Stimulated activated CD4-positive, alpha-beta T cell treated with anti-CD3 and anti-CD28 coated beads, Interleukin-12 subunit alpha, Interleukin-12 subunit beta, amount 100 ng/mL, for 4 hours (primary cell): ENCODE measurements around the gene IGF2R.
"Not testable (repeated sequence)": the region's sequence is repeated elsewhere in the genome, so short reads cannot be mapped to it uniquely, and the experiment has no call there.

Experiments
- DNase-seq: peaks from one replicate; pipeline ENCODE4 v3.0.0-alpha.2; 2020

IGF2R gene

DNA sequence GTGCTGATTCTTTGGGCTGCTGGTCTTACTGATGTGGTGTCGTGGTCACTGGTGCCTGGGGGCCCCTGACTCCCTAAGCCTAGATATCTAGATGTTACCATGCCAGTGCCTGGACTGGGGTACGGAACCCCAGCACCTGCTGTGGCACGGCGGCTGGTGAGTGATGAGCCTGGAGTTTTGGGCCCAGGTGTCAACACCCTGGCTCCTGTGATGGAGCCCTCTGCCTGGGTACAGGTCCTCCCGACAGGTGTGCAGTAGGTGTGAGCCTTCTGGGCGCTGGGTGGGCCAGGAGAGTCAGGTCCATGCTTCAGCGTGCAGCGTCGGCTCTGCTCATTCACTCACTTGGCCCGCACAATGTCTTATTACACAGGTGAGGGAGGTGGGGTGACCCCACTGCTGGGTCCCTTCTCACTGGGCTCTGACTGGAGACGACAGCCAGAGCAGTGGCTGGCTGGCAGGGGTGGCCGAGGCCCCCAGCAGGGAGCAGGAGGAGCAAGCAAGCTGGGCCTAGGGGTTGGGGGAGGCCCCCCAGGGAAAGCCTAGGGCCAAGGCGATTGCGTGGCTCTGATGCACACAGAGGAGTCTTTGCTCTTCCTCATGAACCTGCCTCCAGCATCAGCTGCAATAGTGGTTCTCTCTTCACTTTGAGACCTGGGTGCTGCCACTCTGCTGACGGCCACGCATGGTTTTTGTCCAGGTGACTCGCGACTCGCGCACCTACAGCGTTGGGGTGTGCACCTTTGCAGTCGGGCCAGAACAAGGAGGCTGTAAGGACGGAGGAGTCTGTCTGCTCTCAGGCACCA is 110.2 kb downstream of the IGF2R start:
- no peak for DNase-seq

DNA sequence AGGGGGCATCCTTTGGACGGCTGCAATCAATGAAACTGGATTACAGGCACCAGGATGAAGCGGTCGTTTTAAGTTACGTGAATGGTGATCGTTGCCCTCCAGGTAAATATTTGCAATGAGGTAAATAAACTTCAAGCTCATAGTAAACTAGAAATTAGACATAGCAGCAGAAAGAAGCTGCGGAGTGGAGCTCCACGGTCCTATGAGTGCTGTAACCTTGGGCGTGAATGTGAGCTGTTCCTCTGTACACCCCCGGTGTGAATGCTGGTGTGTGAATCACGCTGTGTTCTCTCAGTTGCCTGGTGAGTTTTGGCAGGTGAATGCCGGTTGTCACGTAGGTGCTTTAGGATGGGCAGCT is 110.8 kb downstream of the IGF2R start:
- DNase-seq = no peak

DNA sequence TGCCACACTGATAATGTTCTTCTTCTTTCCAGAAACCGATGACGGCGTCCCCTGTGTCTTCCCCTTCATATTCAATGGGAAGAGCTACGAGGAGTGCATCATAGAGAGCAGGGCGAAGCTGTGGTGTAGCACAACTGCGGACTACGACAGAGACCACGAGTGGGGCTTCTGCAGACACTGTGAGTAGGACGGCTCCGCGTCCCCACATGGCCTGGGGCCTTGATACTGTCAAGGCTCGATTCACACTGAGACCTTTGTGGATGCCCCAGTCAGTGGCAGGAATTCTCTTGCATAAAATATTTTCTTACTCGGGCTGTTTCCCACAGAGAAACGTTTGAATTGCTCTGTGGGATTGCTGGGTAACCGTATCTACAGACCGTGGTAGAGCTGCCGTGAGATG is 111.2 kb downstream of the IGF2R start:
- no peak for DNase-seq

DNA sequence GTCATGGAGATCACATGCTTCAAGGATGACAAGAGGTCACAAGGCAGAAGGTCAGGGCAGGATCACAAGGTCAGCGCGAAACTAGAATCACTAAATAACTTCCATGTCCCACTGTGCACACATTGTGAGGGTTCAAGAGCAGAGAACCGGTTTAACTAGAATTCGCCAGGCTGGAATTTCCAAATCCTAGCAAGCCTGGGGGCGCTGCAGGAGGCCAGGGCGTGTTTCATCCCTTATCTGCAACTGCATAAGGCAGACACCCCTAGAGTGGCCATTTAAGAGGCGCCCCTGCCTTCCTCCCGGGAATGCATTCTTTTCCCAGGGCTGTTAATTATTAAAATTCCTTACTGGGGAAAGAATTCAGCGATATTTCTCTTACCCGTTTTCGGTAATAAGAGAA is 112.5 kb downstream of the IGF2R start:
- DNase-seq = no peak

DNA sequence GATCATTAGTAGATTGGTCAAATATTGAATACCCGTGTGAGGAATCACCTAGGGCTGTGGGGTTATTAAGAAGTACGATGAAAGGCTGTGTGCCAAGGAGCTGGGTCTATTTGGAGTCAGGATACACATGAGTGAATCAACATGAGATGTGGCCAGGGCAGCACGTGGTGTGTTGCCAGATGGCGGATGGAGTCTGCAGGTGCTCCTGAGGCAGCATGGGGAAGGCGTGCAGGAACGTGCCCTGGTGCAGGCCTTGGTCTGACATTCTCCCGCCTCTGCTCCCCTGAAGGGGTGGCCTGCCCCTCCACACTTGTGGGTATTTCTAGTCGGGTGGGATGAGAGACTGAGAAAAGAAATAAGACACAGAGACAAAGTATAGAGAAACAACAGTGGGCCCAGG is 113.7 kb downstream of the IGF2R start:
- no peak for DNase-seq

DNA sequence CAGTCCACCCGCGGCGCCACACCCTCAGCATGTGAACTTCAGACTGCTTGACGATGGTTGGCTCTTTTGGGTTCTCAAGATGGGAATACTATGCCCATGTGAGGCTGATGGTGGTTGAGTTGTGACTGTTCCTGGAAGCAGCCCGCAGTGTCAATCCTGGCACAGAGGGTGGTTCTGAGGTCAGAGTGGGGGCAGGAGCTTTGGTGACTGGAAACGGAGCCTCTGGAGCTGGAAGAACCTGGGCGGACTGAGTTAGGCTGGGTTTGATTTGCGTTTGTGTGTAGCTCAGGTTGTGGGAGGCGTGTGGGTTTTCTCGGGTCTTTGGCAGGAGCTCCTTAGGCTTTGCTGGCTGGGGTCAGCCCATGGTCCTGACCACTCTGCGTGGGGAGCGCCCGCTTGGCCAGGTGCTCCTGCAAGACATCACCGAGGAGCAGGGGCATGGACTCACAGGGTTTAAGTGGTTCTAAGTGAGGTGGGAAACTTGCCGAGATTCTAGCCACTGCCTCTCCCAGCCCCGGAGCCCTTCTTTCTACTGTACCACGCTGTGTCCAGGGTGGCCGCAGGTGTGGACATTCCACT is 115.4 kb downstream of the IGF2R start:
- no peak for DNase-seq

DNA sequence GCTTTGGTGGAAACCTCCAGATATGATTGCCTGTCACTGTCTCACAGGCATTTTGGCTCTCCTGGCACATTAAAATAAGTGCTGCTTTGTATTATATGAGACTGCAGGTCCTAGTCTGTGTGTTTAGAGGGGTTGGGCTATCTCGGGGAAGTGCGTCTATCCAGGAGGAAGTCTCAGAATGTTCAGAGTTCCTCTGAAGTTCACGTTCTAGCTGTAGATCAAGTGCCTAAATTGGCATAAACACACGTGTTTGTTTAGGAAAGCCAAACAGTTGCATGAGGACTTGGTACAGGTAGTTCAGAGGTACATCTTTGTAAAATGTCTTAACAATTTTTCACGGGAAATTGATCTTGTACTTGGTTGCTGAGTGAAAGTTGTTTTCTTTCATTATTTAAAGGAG is 116.3 kb downstream of the IGF2R start:
- DNase-seq = no peak

DNA sequence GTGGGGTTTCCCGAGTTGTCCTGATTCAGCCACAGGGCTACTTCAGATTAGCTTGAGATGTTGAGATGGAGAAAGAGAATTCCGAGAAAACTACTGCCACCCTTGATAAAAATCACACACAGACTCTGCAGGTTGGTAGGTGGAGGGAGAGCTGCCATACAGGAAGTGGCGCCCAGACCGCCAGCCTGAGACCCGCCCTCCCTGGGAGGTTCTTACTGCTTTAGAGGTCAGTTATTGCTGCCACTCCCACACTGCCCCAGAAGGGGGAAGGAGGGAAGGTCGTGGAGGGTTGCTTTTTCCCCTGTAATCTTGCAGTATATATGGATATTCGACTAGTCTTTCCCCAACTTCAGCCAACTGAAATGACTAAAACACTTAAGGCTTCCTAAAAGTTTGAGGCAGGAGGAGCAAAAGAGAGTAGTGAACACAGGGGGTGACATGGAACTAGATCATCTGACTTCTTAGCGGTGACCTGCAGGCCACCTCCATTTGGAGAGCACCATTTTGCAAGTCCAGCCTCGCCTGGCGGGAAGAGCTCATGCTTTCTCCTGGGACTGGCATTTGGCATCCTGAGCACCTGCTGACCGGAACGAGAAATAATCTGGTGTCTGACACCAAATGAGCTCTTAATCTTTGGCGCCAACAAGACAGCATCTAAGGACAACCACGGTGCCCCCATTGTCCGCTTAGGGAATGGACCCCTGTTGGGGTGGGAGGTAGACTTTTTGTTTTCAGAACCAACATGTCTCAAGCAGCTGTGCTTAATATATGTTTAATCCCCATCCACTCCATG is 117.0 kb downstream of the IGF2R start:
- no peak for DNase-seq

DNA sequence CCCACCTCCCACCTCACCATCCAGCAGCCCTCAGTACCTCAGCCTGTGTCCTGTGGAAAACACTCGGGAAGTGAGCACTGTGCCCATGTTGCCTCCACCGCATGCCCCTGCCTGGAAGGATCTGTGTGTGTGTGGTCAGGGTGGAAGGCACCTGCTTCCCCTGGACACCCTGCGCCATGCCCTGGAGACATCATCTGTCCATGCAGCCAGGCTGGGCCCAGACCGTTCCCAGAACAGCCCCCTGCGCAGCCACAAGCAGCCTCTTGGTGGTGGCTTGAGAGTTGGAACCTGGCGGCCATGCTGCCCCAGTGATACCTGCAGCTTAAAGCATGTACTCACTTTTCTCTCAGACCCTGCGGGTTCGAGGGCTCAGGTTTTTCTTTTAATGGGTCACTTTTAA is 117.9 kb downstream of the IGF2R start:
- DNase-seq = no peak

DNA sequence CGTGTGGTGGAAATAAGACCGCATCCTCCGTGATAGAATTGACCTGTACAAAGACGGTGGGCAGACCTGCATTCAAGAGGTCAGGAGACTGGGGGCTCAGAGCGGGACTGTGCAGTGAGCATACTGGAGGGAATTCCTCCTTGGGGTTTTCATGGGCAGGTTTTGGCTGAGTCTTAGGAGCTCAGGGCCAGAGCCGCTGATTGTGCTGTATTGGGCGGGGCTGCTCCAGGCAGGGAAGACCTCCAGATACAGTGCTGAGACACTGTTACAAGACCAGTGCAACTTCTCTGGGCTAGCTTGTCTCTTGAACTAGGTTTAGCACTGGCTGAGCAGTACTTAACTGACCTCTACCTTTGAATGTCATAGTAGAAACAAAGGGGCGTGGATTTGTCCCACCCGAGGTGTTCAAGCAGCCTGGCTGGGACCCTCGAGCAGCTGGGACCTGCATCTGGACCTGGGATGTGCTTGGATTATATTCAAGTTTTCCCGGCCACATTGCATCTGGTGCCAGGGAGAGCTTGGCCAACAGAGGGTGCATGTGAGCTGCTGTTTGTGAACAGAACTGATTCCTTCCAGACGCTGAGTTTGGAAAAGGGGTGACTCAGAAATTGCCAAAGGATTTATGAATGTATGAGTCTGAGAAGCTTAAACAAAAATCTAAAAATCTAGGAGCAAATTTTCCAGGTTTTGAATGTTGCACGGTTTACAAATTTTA is 119.3 kb downstream of the IGF2R start:
- peak; percentile 6 for DNase-seq

DNA sequence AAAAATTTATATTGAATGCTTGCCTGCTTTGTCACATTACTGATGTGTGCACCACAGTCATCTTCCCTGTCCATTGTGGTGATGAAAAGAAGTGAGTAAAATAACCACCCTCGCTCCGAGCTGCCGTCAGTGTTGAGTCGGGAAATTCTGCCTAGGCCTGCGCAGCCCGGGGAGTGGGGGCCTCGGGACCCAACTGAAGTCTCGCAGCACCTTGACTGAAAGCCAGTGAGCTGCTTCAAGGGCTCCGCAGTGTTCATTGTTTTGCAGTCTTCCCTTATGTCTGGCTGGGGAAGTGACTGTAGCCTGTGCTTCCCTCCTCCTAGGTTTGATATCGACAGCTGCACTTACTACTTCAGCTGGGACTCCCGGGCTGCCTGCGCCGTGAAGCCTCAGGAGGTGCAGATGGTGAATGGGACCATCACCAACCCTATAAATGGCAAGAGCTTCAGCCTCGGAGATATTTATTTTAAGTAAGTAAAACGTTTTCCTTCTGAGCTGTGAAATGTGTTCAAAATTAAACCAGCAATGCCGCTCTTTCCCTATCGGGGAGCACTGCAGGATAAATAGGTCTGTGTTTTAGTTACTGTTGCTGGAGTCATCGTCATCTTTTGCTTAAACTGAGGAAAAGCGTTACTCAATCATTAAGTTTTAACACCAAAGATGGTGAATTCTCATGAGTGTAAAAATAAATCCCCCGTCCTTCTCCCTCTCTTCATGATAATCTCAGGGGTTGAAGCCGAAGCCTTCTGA is 120.1 kb downstream of the IGF2R start:
- no peak for DNase-seq

DNA sequence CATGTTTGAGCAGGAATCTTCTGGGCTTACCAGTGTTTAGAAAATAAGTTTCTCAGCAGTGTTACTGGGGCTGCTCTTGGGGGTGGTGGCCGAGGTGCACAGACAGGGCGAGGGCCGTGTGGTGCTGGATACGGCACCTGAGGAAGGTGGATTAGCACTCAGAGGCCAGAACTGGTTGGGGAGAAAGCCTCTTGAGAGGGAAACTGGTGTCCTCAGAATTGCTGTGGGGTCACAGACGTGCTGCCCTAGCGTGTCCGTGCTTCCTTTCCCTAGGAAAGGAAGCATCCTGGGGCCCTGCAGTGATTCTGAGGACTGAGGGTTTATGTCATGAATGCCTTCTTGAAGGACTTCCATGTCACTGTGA is 120.6 kb downstream of the IGF2R start:
- no peak for DNase-seq

DNA sequence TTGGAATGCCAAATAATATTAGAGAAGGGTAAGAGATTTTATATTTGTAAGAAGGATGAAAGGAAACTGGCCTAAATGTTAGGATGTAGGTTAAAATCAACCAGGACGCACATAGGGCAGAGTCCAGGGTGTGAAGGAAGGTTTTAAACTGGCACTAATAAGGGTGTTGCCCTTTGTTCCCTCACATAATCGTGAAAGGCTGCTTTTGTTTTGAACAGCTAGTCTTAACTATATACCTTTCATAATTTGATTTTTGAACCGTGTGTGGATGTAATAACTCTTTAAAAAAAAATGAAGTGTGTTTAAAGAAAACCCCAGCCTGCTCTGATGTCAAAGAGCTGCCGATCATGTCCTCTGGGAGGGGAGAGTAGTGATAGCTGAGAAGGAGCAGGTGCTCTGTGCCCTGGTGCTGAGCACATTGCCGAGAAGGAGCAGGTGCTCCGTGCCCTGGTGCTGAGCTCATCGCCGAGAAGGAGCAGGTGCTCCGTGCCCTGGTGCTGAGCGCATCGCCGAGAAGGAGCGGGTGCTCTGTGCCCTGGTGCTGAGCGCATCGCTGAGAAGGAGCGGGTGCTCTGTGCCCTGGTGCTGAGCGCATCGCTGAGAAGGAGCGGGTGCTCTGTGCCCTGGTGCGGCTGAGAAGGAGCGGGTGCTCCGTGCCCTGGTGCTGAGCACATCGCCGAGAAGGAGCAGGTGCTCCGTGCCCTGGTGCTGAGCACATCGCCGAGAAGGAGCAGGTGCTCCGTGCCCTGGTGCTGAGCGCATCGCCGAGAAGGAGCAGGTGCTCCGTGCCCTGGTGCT is 121.8 kb downstream of the IGF2R start:
- DNase-seq = not testable (repeated sequence)

DNA sequence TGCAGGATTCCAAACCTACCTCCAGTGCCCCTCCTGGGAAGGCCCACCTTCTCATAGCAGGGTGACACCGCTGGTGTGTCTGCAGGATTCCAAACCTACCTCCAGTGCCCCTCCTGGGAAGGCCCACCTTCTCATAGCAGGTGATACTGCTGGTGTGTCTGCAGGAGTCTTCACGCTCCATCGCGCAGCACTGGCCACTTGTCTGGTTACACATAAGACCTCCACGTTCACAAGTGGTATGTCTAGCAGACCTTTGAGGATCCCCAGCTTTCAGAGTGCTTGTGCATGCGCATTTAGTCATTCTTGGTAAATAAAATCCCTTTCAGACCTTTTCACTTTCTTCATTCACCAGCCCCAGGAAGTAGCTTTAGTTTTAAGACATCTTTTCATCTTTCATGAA is 123.3 kb downstream of the IGF2R start:
- DNase-seq = not testable (repeated sequence)

DNA sequence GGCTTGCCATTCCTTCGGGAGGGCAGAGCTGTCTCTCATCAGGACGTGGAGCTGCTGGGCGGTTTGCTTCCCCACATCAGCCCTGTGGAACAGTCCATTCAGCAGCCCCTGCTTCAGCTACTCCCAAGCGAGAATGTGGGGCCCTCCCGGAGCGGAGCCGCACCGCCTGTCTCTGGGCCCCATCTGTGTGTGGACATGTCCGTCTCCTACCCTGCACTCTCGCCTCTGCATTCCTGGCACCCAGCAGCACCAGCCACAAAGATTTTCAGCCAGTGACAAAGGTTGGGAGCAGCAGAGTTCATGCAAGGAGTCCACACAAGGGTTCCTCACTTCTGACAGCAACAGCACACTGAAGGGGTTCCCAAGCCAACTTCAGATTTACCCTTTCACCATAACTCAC is 123.7 kb downstream of the IGF2R start:
- no peak for DNase-seq

DNA sequence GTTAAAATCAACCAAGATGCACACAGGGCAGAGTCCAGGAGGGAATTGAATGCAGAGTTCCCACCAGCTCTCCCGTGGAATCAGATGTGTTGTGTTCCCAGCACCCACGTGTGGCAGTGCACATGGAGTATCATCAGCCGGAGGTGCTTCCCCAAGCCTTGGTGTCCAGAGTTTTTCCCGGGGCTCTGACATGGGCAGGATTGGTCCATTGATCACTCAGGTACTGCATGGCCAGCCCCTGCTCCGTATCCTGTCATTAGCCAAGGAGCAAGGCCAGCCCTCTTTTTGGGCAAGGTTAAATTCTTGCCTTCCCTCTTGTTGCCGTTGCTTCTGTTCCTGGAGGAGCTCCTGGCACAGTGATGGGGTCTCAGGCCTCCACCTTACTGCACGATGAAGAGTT is 124.2 kb downstream of the IGF2R start:
- no peak for DNase-seq

DNA sequence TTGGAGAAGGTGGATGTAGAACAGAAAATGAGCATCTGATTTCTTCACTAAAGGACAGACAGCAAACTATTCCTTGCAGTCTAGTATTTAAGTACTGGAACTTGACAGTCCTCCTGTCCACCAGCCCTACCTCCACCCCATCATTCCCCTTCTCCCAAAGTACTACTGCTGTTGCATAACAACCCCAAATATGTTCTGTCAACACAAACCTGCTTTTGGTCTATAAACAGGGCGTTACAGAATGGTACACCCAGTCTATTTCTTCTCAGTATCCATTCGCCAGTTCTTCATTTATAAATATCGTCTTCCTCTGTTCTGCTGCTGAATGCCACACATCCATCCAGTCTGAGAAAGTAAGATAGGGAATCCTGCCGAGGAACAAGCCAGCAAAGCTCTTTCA is 125.1 kb downstream of the IGF2R start:
- no peak for DNase-seq

DNA sequence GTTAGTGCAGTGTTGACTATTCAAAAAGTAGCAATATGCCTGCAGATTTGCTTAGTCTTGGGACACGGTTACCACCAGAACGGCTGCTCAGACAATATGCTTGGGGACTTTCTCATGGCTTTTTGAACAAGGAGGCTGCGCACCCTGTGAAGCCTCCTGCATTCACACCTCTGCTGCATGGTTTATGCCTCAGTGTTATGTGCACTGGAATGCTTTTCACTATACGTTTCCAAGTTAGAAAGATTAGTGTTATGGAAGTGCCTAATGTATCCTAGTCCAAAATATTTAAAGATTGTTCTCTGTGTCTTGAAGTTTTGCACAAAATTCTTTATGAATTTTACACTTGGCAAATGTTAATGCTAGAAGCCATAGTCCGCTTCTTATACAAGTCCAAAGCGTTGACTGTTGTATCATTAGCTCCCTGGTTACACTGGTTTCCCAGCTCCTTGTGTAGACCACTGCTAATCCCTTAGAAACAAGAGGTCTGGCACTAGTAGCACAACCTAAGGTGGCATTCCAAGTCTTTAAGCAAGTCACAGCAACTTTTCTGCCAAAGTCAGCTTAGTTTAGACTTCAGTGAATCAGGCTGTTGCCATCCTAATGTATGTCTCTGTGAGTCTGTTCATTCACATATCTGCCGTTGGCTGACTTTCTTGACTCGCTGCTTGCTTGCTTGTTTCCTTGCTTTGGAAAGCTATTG is 126.4 kb downstream of the IGF2R start:
- no peak for DNase-seq

DNA sequence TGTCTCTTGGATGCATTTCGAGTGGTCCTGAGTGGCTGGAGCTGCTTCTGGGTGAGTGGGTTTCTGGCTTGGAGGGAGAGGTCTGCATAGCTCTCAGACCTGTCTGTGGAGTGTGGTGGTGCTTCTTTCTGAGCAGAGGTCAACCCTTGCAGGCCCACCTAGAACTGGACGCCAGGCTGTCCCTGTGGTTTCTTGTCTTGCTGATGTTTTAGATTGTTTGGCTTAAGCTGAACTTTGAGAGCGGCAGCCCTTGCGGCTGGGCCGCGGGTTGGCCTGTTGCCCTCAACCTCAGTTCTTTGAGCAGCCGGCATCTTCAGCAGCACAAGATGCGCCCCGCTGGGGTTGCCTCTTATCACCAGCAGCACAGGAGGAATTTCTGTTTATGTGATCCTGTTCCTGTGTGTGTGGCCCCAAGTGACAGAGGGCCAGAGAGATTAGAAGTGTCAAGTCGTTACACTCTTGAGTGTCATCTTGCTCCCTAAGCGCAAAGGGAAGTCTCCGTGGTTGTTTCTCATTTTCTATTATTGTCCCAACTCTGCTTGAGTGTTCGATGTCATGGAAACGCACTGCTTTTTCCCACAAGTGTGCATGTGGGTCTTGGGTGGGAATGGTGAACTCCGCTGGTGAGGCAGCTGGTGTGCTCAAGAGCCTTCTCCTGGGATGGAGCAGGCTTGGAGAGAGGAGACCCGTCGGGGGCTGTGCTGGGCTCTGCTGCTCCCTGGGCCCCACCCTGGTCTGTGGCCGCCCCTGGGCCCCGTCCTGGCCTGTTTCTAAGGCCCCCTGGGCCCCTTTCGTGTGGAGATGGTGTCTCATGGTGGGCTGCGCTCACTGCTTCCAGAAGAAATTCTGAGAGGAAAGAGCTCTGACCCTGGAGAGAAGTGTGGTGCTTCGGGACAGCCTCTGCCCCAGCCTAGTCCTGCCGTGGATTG is 132.7 kb downstream of the IGF2R start:
- DNase-seq = no peak

DNA sequence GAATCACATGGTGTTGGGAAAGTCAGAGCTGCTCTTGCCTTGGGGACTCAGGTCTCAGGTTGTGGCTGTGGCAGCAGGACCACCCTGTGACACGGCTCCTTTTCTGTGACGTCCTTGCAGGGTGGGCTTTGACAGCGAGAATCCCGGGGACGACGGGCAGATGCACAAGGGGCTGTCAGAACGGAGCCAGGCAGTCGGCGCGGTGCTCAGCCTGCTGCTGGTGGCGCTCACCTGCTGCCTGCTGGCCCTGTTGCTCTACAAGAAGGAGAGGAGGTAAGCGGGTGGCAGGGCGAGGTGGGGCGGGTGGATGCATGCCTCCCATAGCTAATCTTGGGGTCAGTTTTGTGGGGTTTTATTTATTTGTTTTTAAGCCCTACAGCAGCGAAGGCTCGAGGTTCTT is 133.5 kb downstream of the IGF2R start:
- no peak for DNase-seq
